Caco-2 (cell line): ENCODE data around the gene ABCG5. TPM values are rescaled to one million over a fixed set of nuclear protein-coding genes. Genes with fewer than 3 reads are reported as not detected.

Experiments used
- BruUV-seq: library from RNA; stranded (reverse); fragments of 400-500 nt; replicated peaks from 2 replicates; lab custom pipeline; 2021; lab: Mats Ljungman, UMichigan
- CTCF ChIA-PET: fragments of 300-600 bp; sonication (Branson Sonifier 250); formaldehyde crosslinking; loops from one replicate; lab custom pipeline; 2022; ENCODE audit warnings: antibody characterized with exemption; lab: Charles Lee
- POLR2A ChIA-PET: fragments of 300-600 bp; sonication (Branson Sonifier 250); formaldehyde crosslinking; loops from one replicate; lab custom pipeline; 2022; ENCODE audit warnings: antibody characterized with exemption; lab: Charles Lee
- DNase-seq, 2 experiments: peaks; one replicate each; pipeline versions ENCODE4 v3.0.0 to v3.0.0-alpha.2; 2020 to 2022
- H3K27me3 ChIP-seq: replicated peaks from 2 replicates; pipeline ENCODE4 v1.6.0; 2011; ENCODE audit warnings: low read length; ENCODE audit not compliant: control insufficient read depth, insufficient read depth
- H3K36me3 ChIP-seq: 2 replicates; pipeline ENCODE4 v1.5.1; 2011; ENCODE audit warnings: low read length; ENCODE audit not compliant: control insufficient read depth, insufficient read depth
- H3K4me1 ChIP-seq: fragments of 250-450 bp; sonication (Bioruptor Pico); 2 replicates; pipeline ENCODE4 v1.5.1; 2020; ENCODE audit warnings: mild to moderate bottlenecking
- H3K4me3 ChIP-seq: 2 replicates; pipeline ENCODE4 v1.5.1; 2011; ENCODE audit warnings: low read depth, mild to moderate bottlenecking, control low read depth, low read length
- H3K9me3 ChIP-seq: fragments of 250-450 bp; sonication (Bioruptor Pico); 2 replicates; pipeline ENCODE4 v1.5.1; 2020; ENCODE audit warnings: mild to moderate bottlenecking, moderate library complexity
- H3K27ac Mint-ChIP-seq: one replicate; pipeline ENCODE4 v1.8.0; 2022; ENCODE audit warnings: mixed read lengths; ENCODE audit not compliant: unreplicated experiment
- H3K27me3 Mint-ChIP-seq: one replicate; pipeline ENCODE4 v1.8.0; 2022; ENCODE audit warnings: mixed read lengths; ENCODE audit not compliant: insufficient read depth, unreplicated experiment
- H3K36me3 Mint-ChIP-seq: one replicate; pipeline ENCODE4 v1.8.0; 2022; ENCODE audit warnings: mild to moderate bottlenecking, mixed read lengths; ENCODE audit not compliant: insufficient read depth, unreplicated experiment
- H3K4me1 Mint-ChIP-seq: one replicate; pipeline ENCODE4 v1.8.0; 2022; ENCODE audit warnings: low read depth, mixed read lengths; ENCODE audit not compliant: unreplicated experiment
- H3K4me3 Mint-ChIP-seq: one replicate; pipeline ENCODE4 v1.8.0; 2022; ENCODE audit warnings: mild to moderate bottlenecking, moderate library complexity, mixed read lengths; ENCODE audit not compliant: unreplicated experiment
- H3K9me3 Mint-ChIP-seq: one replicate; pipeline ENCODE4 v1.8.0; 2022; ENCODE audit warnings: mixed read lengths; ENCODE audit not compliant: unreplicated experiment
- CTCF ChIP-seq, 2 experiments: fragments of 200-600 bp in 1 of 2; IDR thresholded peaks; 1 replicate in 1 of 2; 2 replicates in 1 of 2; pipeline versions ENCODE4 v1.5.1 to v1.8.0; 2011 to 2022; ENCODE audit warnings: antibody characterized with exemption in 1 of 2, control low read depth in 1 of 2, inconsistent platforms in 1 of 2, low read depth in 1 of 2, low read length in 1 of 2, mild to moderate bottlenecking in 1 of 2, moderate library complexity in 1 of 2; ENCODE audit not compliant: insufficient read depth in 1 of 2, severe bottlenecking in 1 of 2, unreplicated experiment in 1 of 2
- intact Hi-C: fragments of 100-400 bp; cut with micrococcal nuclease; formaldehyde crosslinking; loops from one replicate; pipeline ENCODE4 v1.10.0; 2022; ENCODE audit not compliant: unreplicated experiment
- total RNA-seq: library from RNA; stranded (reverse); gene quantifications from 2 replicates; pipeline ENCODE4 v1.2.3, GENCODE V29; 2022

The ABCG5 gene
- total RNA-seq, 1 experiment from 2014 or later = not detected

GRCh38 chr2:43826305-43827250 is 12.1 kb downstream of the ABCG5 start:
- no peaks in the 10 kb centered on the region for H3K36me3 ChIP-seq
- intact Hi-C loops = no loop called here
- no peaks in the 10 kb centered on the region for H3K27me3 ChIP-seq
- H3K4me1 ChIP-seq = no peaks in the 10 kb centered on the region
- Mint-ChIP-seq H3K27me3 (peaks cover 15% of the 10 kb centered on the region), H3K4me3 (no peak overlapping the region), H3K36me3 (no peaks in the 10 kb centered on the region), H3K4me1 (no peaks in the 10 kb centered on the region), H3K27ac (no peak overlapping the region), H3K9me3 (no peaks in the 10 kb centered on the region)
- DNase-seq = no peak
- POLR2A ChIA-PET = no interaction called here
- no peak for TF ChIP-seq CTCF (IDR thresholded peaks at IDR 0.05; ENCODE audit: insufficient read depth in 1 of 2, low read depth in 1 of 2, low read length in 1 of 2, severe bottlenecking in 1 of 2, unreplicated experiment in 1 of 2)
- no TSS peak for BruUV-seq
- H3K9me3 ChIP-seq = no peaks in the 10 kb centered on the region
- CTCF ChIA-PET = no interaction called here
- H3K4me3 ChIP-seq = no peak overlapping the region

DNA sequence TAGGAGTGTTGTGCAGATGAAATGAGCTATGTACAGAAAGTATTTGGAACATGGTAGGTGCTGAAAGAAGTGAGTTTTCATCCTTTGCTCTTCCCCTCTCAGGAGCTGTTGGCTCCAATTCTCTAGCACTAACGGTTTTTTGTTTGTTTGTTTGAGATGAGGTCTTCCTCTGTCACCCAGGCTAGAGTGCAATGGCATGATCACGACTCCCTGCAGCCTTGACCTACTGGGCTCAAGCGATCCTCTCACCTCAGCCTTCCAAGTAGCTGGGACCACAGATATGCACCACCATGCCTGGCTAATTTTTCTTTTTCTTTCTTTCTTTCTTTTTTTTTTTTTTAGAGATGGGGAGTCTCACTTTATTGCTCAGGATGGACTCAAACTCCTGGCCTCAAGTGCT is 12.8 kb downstream of the ABCG5 start:
- no peak overlapping the region for H3K27ac Mint-ChIP-seq
- no peak overlapping the region for H3K4me3 Mint-ChIP-seq
- H3K4me1 ChIP-seq = no peaks in the 10 kb centered on the region
- BruUV-seq = no TSS peak
- CTCF ChIA-PET = no interaction called here
- intact Hi-C loops = no loop called here
- no peaks in the 10 kb centered on the region for H3K4me1 Mint-ChIP-seq
- POLR2A ChIA-PET = no interaction called here
- no peaks in the 10 kb centered on the region for H3K36me3 ChIP-seq
- TF ChIP-seq CTCF (IDR thresholded peaks at IDR 0.05; ENCODE audit: insufficient read depth in 1 of 2, low read depth in 1 of 2, low read length in 1 of 2, severe bottlenecking in 1 of 2, unreplicated experiment in 1 of 2) = no peak
- no peaks in the 10 kb centered on the region for H3K9me3 ChIP-seq
- no peaks in the 10 kb centered on the region for H3K9me3 Mint-ChIP-seq
- H3K4me3 ChIP-seq = no peak overlapping the region
- no peaks in the 10 kb centered on the region for H3K36me3 Mint-ChIP-seq
- no peak for DNase-seq
- H3K27me3 ChIP-seq = no peaks in the 10 kb centered on the region
- H3K27me3 Mint-ChIP-seq = peaks cover 17% of the 10 kb centered on the region

DNA sequence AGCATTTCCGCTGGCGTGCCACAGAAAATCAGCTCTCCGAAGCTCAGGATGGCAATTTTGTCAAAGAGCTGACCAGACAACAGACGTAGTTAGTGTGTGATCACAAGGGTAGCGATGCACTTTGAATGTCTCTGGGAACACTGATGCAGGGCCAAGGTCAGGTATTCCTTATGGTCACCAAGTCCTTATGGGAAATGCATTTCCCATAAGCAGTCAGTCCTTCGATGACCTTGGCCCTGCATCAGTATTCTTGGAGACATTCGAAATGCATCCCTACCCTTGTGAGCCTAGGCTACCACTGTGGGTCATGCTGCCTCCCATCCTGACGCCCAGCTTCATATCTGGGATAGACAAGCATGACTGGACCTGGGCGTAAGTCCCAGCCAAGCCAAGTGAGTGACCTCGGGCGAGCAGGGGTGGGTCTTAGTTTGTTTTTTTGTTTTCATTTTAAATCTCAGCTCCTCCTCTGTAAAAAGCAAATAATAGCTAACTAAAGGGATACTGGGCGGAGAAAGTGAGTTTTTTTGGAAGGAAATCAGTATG is 13.6 kb downstream of the ABCG5 start:
- peaks cover 17% of the 10 kb centered on the region for H3K27me3 Mint-ChIP-seq
- no peaks in the 10 kb centered on the region for H3K4me1 Mint-ChIP-seq
- DNase-seq = no peak
- H3K9me3 ChIP-seq = no peaks in the 10 kb centered on the region
- no peak overlapping the region for H3K4me3 ChIP-seq
- no peaks in the 10 kb centered on the region for H3K4me1 ChIP-seq
- ChIA-PET POLR2A (no interaction called here), CTCF (no interaction called here)
- no peaks in the 10 kb centered on the region for H3K36me3 Mint-ChIP-seq
- H3K9me3 Mint-ChIP-seq = no peaks in the 10 kb centered on the region
- no TSS peak for BruUV-seq
- no peaks in the 10 kb centered on the region for H3K36me3 ChIP-seq
- no peaks in the 10 kb centered on the region for H3K27me3 ChIP-seq
- no peak overlapping the region for H3K4me3 Mint-ChIP-seq
- intact Hi-C loops = no loop called here
- H3K27ac Mint-ChIP-seq = no peak overlapping the region
- no peak for TF ChIP-seq CTCF (IDR thresholded peaks at IDR 0.05; ENCODE audit: insufficient read depth in 1 of 2, low read depth in 1 of 2, low read length in 1 of 2, severe bottlenecking in 1 of 2, unreplicated experiment in 1 of 2)
